HepG2 (cell line): ENCODE results near the gene IGLON5. TPM values are rescaled to one million over a fixed set of nuclear protein-coding genes. Genes with fewer than 3 reads are reported as not detected.

Source experiments
- ATRX ChIP-seq: sonication (generic); formaldehyde crosslinking; IDR thresholded peaks from 2 replicates; pipeline ENCODE4 v1.4.0; 2020; ENCODE audit warnings: missing genetic modification reagents, borderline replicate concordance
- CCDC6 ChIP-seq: sonication (generic); formaldehyde crosslinking; IDR thresholded peaks from 2 replicates; pipeline ENCODE4 v1.8.1; 2022; ENCODE audit warnings: mild to moderate bottlenecking, missing genetic modification reagents, moderate library complexity
- CHD2 ChIP-seq: IDR thresholded peaks from 2 replicates; pipeline ENCODE4 v1.6.1; 2011; ENCODE audit warnings: low read depth, low read length, improper control_type of control experiment
- JDP2 ChIP-seq: sonication (generic); formaldehyde crosslinking; IDR thresholded peaks from 2 replicates; pipeline ENCODE4 v1.8.1; 2022; ENCODE audit warnings: missing genetic modification reagents, borderline replicate concordance
- KDM2A ChIP-seq: sonication (generic); formaldehyde crosslinking; IDR thresholded peaks from 2 replicates; pipeline ENCODE4 v1.4.0; 2020; ENCODE audit warnings: low read depth, missing genetic modification reagents, borderline replicate concordance
- NKX3-1 ChIP-seq: sonication (generic); formaldehyde crosslinking; IDR thresholded peaks from 2 replicates; pipeline ENCODE4 v1.5.0; 2020; ENCODE audit warnings: missing genetic modification reagents
- TARDBP ChIP-seq: sonication (generic); formaldehyde crosslinking; IDR thresholded peaks from 2 replicates; pipeline ENCODE4 v1.8.0; 2022; ENCODE audit warnings: mild to moderate bottlenecking, missing genetic modification reagents
- TCF7 ChIP-seq: sonication (generic); IDR thresholded peaks from 2 replicates; pipeline ENCODE4 v1.6.1; 2016; ENCODE audit warnings: antibody characterized with exemption, low read depth
- TERF1 ChIP-seq: sonication (generic); formaldehyde crosslinking; IDR thresholded peaks from 2 replicates; pipeline ENCODE4 v1.8.0; 2022; ENCODE audit warnings: mild to moderate bottlenecking, missing genetic modification reagents, moderate library complexity
- TOPORS ChIP-seq: sonication (generic); formaldehyde crosslinking; IDR thresholded peaks from 2 replicates; pipeline ENCODE4 v1.8.0; 2023; ENCODE audit warnings: mild to moderate bottlenecking, missing genetic modification reagents
- YY1 ChIP-seq: IDR thresholded peaks from 2 replicates; pipeline ENCODE4 v1.6.1; 2011; ENCODE audit warnings: low read length, low read depth, moderate library complexity, mild to moderate bottlenecking; ENCODE audit not compliant: insufficient read depth, insufficient replicate concordance
- ZBTB1 ChIP-seq: sonication (generic); formaldehyde crosslinking; IDR thresholded peaks from 2 replicates; pipeline ENCODE4 v1.4.0; 2020; ENCODE audit warnings: missing genetic modification reagents, borderline replicate concordance
- ZBTB38 ChIP-seq: sonication (generic); formaldehyde crosslinking; IDR thresholded peaks from 2 replicates; pipeline ENCODE4 v1.5.1; 2020; ENCODE audit warnings: mild to moderate bottlenecking, missing genetic modification reagents
- ZNF180 ChIP-seq: sonication (generic); formaldehyde crosslinking; IDR thresholded peaks from 2 replicates; pipeline ENCODE4 v1.4.0; 2020; ENCODE audit warnings: low read depth, missing genetic modification reagents, borderline replicate concordance
- ZNF20 ChIP-seq: sonication (generic); formaldehyde crosslinking; IDR thresholded peaks from 2 replicates; pipeline ENCODE4 v1.4.0; 2020; ENCODE audit warnings: mild to moderate bottlenecking, moderate library complexity, missing genetic modification reagents
- ZNF276 ChIP-seq: sonication (generic); formaldehyde crosslinking; IDR thresholded peaks from 2 replicates; pipeline ENCODE4 v1.4.0; 2020; ENCODE audit warnings: mild to moderate bottlenecking, low read depth, missing genetic modification reagents
- ZNF446 ChIP-seq: sonication (generic); formaldehyde crosslinking; IDR thresholded peaks from 2 replicates; pipeline ENCODE4 v1.5.0; 2020; ENCODE audit warnings: mild to moderate bottlenecking, missing genetic modification reagents
- ZNF546 ChIP-seq: sonication (generic); formaldehyde crosslinking; conservative IDR thresholded peaks from 2 replicates; pipeline ENCODE4 v1.8.1; 2023; ENCODE audit warnings: mild to moderate bottlenecking, missing genetic modification reagents
- ZNF710 ChIP-seq: sonication (generic); formaldehyde crosslinking; IDR thresholded peaks from 2 replicates; pipeline ENCODE4 v1.5.0; 2020; ENCODE audit warnings: mild to moderate bottlenecking, missing genetic modification reagents, borderline replicate concordance
- ZNF781 ChIP-seq: sonication (generic); formaldehyde crosslinking; IDR thresholded peaks from 2 replicates; pipeline ENCODE4 v1.5.1; 2020; ENCODE audit warnings: borderline replicate concordance, mild to moderate bottlenecking, missing genetic modification reagents; ENCODE audit errors: not compliant biosample characterization
- ZNF883 ChIP-seq: sonication (generic); formaldehyde crosslinking; IDR thresholded peaks from 2 replicates; pipeline ENCODE4 v1.5.1; 2020; ENCODE audit warnings: mild to moderate bottlenecking, missing genetic modification reagents; ENCODE audit errors: not compliant biosample characterization
- polyA plus RNA-seq, 8 experiments: library from polyadenylated mRNA; depleted of rRNA in 3 of 8; stranded (reverse) in 7 of 8; unstranded in 1 of 8; fragments of >200 nt; fragmentation: Illumina TruSeq in 4 of 8; extraction: Trizol in 4 of 8; gene quantifications; 2 replicates each; pipeline versions ENCODE4 v1.2.1 to v1.2.3, GENCODE V29; 2011 to 2016; ENCODE audit warnings: low read depth in 4 of 8, missing spikeins in 1 of 8, mixed read lengths in 1 of 8; ENCODE audit not compliant: insufficient read depth in 1 of 8
- total RNA-seq, 5 experiments: library from RNA; depleted of rRNA; stranded (reverse); fragments of >200 nt; fragmentation: Illumina TruSeq; extraction: Trizol; gene quantifications; 2 replicates each; pipeline ENCODE4 v1.2.3, GENCODE V29; 2016; ENCODE audit warnings: low read depth in 1 of 5

IGLON5 gene
- total and polyA plus RNA-seq, 2 of the 13 experiments (the other 11 are each of a cell fraction or from before 2014, with no cell fraction given) = 0.04 to 5.7 TPM

GRCh38 chr19:51366389-51367254 lies 55.2 kb downstream of the IGLON5 start (continued):
- TF ChIP-seq KDM2A = no peak
- TF ChIP-seq ATRX (CRISPR knock-in tag) = no peak
- no peak for TF ChIP-seq ZBTB1 (CRISPR knock-in tag)
- TF ChIP-seq ZBTB38 = no peak
- peak; percentile 63 for TF ChIP-seq CHD2
- TF ChIP-seq JDP2 (CRISPR knock-in tag) = no peak
- TF ChIP-seq TCF7 = no peak
- TF ChIP-seq CCDC6 (CRISPR knock-in tag) = no peak; the same call in 1 of the 2 replicates
- TF ChIP-seq ZNF180 (CRISPR knock-in tag) = no peak
- no peak for TF ChIP-seq ZNF781 (CRISPR knock-in tag)
- no peak; the same call in none of the 2 replicates for TF ChIP-seq TOPORS
- peak; percentile 66; the same call in 1 of the 2 replicates for TF ChIP-seq ZNF710 (CRISPR knock-in tag)
- TF ChIP-seq NKX3-1 = no peak
- no peak for TF ChIP-seq TARDBP
- no peak; the same call in 1 of the 2 replicates for TF ChIP-seq ZNF446 (CRISPR knock-in tag)
- no peak for TF ChIP-seq ZNF276 (CRISPR knock-in tag)
- TF ChIP-seq ZNF546 = no peak
- TF ChIP-seq ZNF883 (CRISPR knock-in tag) = no peak
- TF ChIP-seq TERF1 = no peak
- no peak; the same call in 1 of the 2 replicates for TF ChIP-seq ZNF20 (CRISPR knock-in tag)
- TF ChIP-seq YY1 = no peak
